Measurements from ENCODE around the gene PEAK3. TPM values are rescaled to one million over a fixed set of nuclear protein-coding genes. Genes with fewer than 3 reads are reported as not detected.

The PEAK3 gene
- total RNA-seq, 4 donors from 2014 or later = 0.30 to 0.97 (median 0.76) TPM

GRCh38 chr19:2248136-2249009 lies 33.6 kb downstream of the PEAK3 start:
- DNase-seq (ENCODE audit: low spot score in 2 of 2) = no peak
- TF ChIP-seq, protein P1, sequence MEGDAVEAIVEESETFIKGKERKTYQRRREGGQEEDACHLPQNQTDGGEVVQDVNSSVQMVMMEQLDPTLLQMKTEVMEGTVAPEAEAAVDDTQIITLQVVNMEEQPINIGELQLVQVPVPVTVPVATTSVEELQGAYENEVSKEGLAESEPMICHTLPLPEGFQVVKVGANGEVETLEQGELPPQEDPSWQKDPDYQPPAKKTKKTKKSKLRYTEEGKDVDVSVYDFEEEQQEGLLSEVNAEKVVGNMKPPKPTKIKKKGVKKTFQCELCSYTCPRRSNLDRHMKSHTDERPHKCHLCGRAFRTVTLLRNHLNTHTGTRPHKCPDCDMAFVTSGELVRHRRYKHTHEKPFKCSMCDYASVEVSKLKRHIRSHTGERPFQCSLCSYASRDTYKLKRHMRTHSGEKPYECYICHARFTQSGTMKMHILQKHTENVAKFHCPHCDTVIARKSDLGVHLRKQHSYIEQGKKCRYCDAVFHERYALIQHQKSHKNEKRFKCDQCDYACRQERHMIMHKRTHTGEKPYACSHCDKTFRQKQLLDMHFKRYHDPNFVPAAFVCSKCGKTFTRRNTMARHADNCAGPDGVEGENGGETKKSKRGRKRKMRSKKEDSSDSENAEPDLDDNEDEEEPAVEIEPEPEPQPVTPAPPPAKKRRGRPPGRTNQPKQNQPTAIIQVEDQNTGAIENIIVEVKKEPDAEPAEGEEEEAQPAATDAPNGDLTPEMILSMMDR (IDR thresholded peaks at IDR 0.05) = no peak
- no peak for TF ChIP-seq POLR2A (IDR thresholded peaks at IDR 0.05)
- no peak overlapping the region for H3K4me3 ChIP-seq (ENCODE audit: low read depth, poor library complexity, severe bottlenecking)
- intact Hi-C loops (cut with DNase I; ENCODE audit: low total_unique reads) = no loop called here
- WGBS, 2 donors = 81 to 83% methylated on average over 13 to 16 of the region's 21 CpGs

DNA sequence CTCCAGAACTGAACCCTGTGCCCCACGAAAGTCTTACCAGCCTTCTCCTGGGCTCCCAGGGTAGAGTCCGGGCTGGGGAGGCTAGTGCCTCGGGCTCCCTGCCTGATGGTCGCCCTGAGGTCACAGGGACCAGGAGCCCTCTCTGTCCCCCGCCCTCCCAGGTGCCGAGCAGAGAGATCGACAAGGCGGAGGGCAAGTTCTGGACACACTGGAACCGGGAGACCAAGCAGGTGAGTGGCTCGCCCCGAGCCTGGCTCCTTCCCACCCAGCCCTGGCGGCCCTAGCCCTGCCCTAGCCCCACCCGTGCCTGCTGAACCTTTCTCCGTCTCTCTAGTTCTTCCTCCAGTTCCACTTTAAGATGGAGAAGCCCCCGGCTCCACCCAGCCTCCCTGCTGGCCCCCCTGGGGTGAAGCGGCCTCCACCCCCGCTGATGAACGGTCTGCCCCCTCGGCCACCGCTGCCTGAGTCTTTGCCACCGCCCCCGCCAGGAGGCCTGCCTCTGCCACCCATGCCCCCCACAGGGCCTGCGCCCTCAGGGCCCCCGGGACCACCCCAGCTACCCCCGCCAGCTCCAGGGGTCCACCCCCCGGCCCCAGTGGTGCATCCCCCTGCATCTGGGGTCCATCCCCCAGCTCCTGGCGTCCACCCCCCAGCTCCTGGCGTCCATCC lies 34.4 kb downstream of the PEAK3 start:
- DNase-seq (ENCODE audit: low spot score in 2 of 2) = no peak
- no peak for TF ChIP-seq POLR2A (IDR thresholded peaks at IDR 0.05)
- TF ChIP-seq, protein P1 (IDR thresholded peaks at IDR 0.05) = no peak
- intact Hi-C loops (cut with DNase I; ENCODE audit: low total_unique reads) = no loop called here
- WGBS, 2 donors = 87% methylated on average over 22 to 26 of the region's 28 CpGs
- H3K4me3 ChIP-seq (ENCODE audit: low read depth, poor library complexity, severe bottlenecking) = no peak overlapping the region

- intact Hi-C loops (cut with DNase I; ENCODE audit: low total_unique reads) = no loop called here
- TF ChIP-seq POLR2A (IDR thresholded peaks at IDR 0.05) = no peak
- TF ChIP-seq, protein P1 (IDR thresholded peaks at IDR 0.05) = no peak
- WGBS, 2 donors = 78 to 96% methylated on average over 13 to 18 of the region's 26 CpGs
- no peak overlapping the region for H3K4me3 ChIP-seq (ENCODE audit: low read depth, poor library complexity, severe bottlenecking)
- no peak for DNase-seq (ENCODE audit: low spot score in 2 of 2)
Measured at GRCh38 chr19:2246801-2247361, 35.1 kb downstream of the PEAK3 start.

DNA sequence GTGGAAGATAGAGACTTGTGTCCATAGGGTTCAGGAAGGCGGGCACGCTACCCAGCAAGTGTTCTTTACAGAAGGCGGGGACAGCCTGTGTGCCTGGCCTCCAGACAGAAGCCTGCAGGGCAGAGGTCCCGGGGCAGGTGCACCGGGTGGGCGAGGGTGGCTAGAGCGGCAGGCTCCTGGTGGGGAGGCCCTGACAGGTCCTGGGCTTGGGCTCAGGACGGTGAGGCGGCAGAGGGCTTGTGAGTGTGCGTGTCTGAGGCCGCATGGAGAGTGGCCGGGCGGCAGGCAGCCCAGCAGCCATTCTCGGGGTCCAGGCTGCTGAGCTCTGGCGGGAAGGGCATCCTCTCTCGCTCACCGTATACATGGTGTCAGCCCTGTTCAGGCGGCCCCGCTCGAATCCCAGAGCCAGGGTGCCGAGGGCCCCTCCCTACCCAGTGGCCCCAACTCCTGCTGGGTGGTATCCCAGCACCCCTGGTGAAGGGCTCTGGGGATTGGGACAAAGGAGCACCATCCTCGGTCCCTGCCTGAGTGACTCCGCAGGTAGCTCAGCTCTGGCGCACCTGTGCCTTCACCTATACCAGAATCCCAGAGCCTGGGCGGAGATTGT lies 35.9 kb downstream of the PEAK3 start:
- DNase-seq (ENCODE audit: low spot score in 2 of 2) = no peak
- intact Hi-C loops (cut with DNase I; ENCODE audit: low total_unique reads) = no loop called here
- 92% methylated on average over 25 of the region's 25 CpGs for WGBS, 2 donors
- TF ChIP-seq, protein P1 (IDR thresholded peaks at IDR 0.05) = no peak
- no peak for TF ChIP-seq POLR2A (IDR thresholded peaks at IDR 0.05)
- no peak overlapping the region for H3K4me3 ChIP-seq (ENCODE audit: low read depth, poor library complexity, severe bottlenecking)

DNA sequence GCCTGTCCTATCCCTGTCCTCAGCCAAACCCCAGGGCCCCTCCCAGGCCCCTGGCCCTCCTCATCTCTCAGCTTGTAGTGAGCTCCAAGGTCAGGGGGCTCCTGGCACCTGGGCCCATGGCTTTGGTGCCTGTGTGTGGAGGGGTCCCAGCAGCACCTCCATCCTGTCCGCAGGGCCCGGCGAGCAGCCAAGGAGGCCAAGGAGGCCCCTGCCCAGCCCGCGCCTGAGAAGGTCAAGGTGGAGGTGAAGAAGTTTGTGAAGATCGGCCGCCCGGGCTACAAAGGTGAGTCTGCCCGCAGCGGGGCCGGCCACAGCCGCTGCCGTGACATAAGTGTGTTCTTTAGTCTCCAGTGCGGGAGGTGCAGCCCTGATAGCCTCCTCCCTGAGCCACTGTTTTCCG lies 36.7 kb downstream of the PEAK3 start:
- H3K4me3 ChIP-seq (ENCODE audit: low read depth, poor library complexity, severe bottlenecking) = no peak overlapping the region
- intact Hi-C loops (cut with DNase I; ENCODE audit: low total_unique reads) = no loop called here
- DNase-seq (ENCODE audit: low spot score in 2 of 2) = no peak
- WGBS, 2 donors = 96% methylated on average over 15 of the region's 15 CpGs
- TF ChIP-seq POLR2A (IDR thresholded peaks at IDR 0.05) = no peak

DNA sequence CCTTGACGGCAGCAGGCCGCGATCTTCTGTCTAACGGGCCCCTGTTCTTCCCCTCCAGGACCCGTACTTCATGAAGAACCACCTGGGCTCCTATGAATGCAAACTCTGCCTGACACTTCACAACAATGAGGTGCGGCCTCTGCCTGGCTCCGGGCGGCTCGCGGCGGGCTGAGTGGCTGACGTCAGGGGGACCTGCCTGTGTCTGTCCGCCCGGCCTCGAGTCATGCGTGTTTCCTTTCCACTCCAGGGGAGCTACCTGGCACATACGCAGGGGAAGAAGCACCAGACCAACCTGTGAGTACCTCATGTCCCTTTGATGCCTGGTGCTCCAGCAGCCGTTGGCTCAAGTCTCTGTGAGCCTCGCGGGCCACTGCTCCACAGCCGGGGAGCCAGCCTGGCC lies 37.5 kb downstream of the PEAK3 start:
- no peak overlapping the region for H3K4me3 ChIP-seq (ENCODE audit: low read depth, poor library complexity, severe bottlenecking)
- WGBS, 2 donors = 91 to 94% methylated on average over 21 of the region's 21 CpGs
- intact Hi-C loops (cut with DNase I; ENCODE audit: low total_unique reads) = no loop called here
- DNase-seq (ENCODE audit: low spot score in 2 of 2) = no peak
- TF ChIP-seq POLR2A (IDR thresholded peaks at IDR 0.05) = no peak
- TF ChIP-seq, protein P1 (IDR thresholded peaks at IDR 0.05) = no peak

All from lower leg skin (tissue), 4 donors.